AG04450 (cell line): ENCODE measurements around the gene TRAIP. TPM values are rescaled to one million over a fixed set of nuclear protein-coding genes. Genes with fewer than 3 reads are reported as not detected.

ENCODE experiments used
- CTCF ChIA-PET: fragments of 300-600, 350-600 bp; formaldehyde crosslinking; extraction: SDS; loops from one replicate; lab custom pipeline; 2022; ENCODE audit warnings: antibody characterized with exemption, inconsistent platforms; lab: Charles Lee
- POLR2A ChIA-PET: fragments of 350-600 bp; formaldehyde crosslinking; extraction: SDS; loops from one replicate; lab custom pipeline; 2021; ENCODE audit warnings: antibody characterized with exemption, inconsistent platforms; lab: Yijun Ruan, JAX
- DNase-seq: peaks from one replicate; pipeline ENCODE4 v3.0.0-alpha.2; 2011; ENCODE audit warnings: low read depth, low spot score
- H3K27ac ChIP-seq: one replicate; pipeline ENCODE4 v1.5.1; 2012; ENCODE audit warnings: low read depth, low read length, control low read depth
- H3K27me3 ChIP-seq: one replicate; pipeline ENCODE4 v1.6.0; 2012; ENCODE audit warnings: low read length; ENCODE audit not compliant: control insufficient read depth, insufficient read depth
- H3K4me3 ChIP-seq: 2 replicates; pipeline ENCODE4 v1.5.1; 2011; ENCODE audit warnings: mild to moderate bottlenecking, low read depth, low read length, control low read depth
- H3K9me3 ChIP-seq: 2 replicates; pipeline ENCODE4 v1.5.1; 2012; ENCODE audit warnings: low read length; ENCODE audit not compliant: control insufficient read depth, insufficient read depth
- polyA plus RNA-seq: library from polyadenylated mRNA; depleted of rRNA; stranded (reverse); fragments of >200 nt; gene quantifications from 2 replicates; pipeline ENCODE4 v1.2.3, GENCODE V29; 2011
- TF ChIP-seq, protein P1 (sequence below): IDR thresholded peaks from 2 replicates; pipeline ENCODE4 v1.5.1; 2011; ENCODE audit warnings: low read depth, low read length, control low read depth, inconsistent platforms

TRAIP gene
- polyA plus RNA-seq, 1 experiment, result 1.7 TPM

GRCh38 chr3:49842843-49843517 lies 13.4 kb downstream of the TRAIP start:
- DNase-seq, result no peak
- ChIA-PET POLR2A (no interaction called here), CTCF (no interaction called here)
- Histone ChIP-seq H3K27me3 (no peaks in the 10 kb centered on the region), H3K9me3 (no peaks in the 10 kb centered on the region), H3K4me3 (no peak overlapping the region), H3K27ac (no peak overlapping the region)
- TF ChIP-seq, protein P1, sequence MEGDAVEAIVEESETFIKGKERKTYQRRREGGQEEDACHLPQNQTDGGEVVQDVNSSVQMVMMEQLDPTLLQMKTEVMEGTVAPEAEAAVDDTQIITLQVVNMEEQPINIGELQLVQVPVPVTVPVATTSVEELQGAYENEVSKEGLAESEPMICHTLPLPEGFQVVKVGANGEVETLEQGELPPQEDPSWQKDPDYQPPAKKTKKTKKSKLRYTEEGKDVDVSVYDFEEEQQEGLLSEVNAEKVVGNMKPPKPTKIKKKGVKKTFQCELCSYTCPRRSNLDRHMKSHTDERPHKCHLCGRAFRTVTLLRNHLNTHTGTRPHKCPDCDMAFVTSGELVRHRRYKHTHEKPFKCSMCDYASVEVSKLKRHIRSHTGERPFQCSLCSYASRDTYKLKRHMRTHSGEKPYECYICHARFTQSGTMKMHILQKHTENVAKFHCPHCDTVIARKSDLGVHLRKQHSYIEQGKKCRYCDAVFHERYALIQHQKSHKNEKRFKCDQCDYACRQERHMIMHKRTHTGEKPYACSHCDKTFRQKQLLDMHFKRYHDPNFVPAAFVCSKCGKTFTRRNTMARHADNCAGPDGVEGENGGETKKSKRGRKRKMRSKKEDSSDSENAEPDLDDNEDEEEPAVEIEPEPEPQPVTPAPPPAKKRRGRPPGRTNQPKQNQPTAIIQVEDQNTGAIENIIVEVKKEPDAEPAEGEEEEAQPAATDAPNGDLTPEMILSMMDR, result no peak

DNA sequence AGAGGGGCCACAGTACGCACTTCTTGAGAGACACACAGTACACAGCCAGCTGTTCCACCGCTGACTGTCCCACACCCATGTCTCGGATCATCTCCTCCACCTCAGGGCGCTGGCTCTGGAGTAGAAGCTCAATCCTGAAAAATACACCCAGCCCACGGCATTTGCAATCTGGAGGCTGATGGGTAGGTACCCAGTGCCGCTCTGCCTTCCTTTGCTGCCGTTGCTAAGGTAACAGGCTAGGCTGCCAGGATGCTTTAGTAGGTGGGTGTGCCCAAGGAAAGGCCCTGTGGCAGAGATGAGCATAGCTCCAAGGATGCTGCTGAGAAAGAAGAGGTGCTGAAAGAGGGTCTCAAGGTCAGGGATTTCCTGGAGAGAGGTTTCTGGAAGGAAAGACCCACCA lies 14.6 kb downstream of the TRAIP start:
- TF ChIP-seq, protein P1, result no peak
- POLR2A ChIA-PET, result no interaction called here

DNA sequence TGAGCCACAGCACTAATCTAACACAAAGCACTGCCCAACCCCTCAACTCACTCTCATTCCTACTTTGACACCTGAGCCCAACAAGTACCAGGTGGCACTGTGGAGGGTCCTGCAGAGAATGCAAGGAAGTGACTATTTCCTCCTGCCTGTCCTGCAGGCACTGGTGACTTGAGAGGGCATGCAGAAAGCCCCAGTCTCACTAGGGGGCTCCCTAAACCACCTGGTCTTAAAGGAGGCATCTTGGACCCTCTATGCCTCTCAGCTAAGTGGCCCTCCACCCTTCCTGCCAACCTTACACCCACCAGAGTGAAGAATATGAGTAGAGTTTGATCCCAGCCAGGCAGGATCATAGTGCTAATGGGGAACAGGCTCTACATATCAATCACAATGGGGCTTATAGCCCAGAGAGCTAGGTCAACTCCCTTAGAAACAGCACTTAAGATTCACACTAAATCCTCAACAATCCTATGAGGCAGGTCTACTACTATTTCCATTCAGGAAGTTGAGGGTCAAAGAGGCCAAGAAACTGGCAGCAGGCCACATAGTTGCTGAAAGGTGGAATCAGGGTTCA lies 15.2 kb downstream of the TRAIP start:
- CTCF ChIA-PET, result interaction anchor here (0.5 to 9.0 kb wide), 6 partner anchors 9 to 147 kb away, joined by 3 to 182 read pairs (median 3); partner anchors contain the start of genes CDHR4 and INKA1
- Histone ChIP-seq H3K27me3 (no peaks in the 10 kb centered on the region), H3K9me3 (no peaks in the 10 kb centered on the region), H3K27ac (no peak overlapping the region), H3K4me3 (no peak overlapping the region)
- POLR2A ChIA-PET, result no interaction called here
- DNase-seq, result no peak
- TF ChIP-seq, protein P1, result peak; percentile 52

More for the DNA sequence above, 14.6 kb downstream of the TRAIP start:
- DNase-seq, result no peak
- Histone ChIP-seq H3K4me3 (no peak overlapping the region), H3K9me3 (no peaks in the 10 kb centered on the region), H3K27ac (no peak overlapping the region), H3K27me3 (no peaks in the 10 kb centered on the region)
- CTCF ChIA-PET, result interaction anchor here (0.5 to 9.0 kb wide), 5 partner anchors 38 to 148 kb away, joined by 3 to 182 read pairs (median 3); partner anchors contain the start of genes CDHR4 and INKA1

GRCh38 chr3:49840388-49840787 lies 16.0 kb downstream of the TRAIP start:
- Histone ChIP-seq H3K27me3 (no peaks in the 10 kb centered on the region), H3K27ac (no peak overlapping the region), H3K9me3 (no peaks in the 10 kb centered on the region), H3K4me3 (no peak overlapping the region)
- POLR2A ChIA-PET, result no interaction called here
- TF ChIP-seq, protein P1, result no peak
- CTCF ChIA-PET, result interaction anchor here (0.6 to 9.0 kb wide), 6 partner anchors 10 to 139 kb away, joined by 3 to 182 read pairs (median 10); partner anchors contain the start of genes CDHR4, INKA1 and UBA7
- DNase-seq, result no peak
